ENCODE measurements around the gene EEF1AKMT1.

GRCh38 chr13:20740021-20740420 is 33.7 kb downstream of the EEF1AKMT1 start:
- TF ChIP-seq POLR2AphosphoS5 (IDR thresholded peaks at IDR 0.05; ENCODE audit: low read depth) = no peak
- TF ChIP-seq, protein P1, sequence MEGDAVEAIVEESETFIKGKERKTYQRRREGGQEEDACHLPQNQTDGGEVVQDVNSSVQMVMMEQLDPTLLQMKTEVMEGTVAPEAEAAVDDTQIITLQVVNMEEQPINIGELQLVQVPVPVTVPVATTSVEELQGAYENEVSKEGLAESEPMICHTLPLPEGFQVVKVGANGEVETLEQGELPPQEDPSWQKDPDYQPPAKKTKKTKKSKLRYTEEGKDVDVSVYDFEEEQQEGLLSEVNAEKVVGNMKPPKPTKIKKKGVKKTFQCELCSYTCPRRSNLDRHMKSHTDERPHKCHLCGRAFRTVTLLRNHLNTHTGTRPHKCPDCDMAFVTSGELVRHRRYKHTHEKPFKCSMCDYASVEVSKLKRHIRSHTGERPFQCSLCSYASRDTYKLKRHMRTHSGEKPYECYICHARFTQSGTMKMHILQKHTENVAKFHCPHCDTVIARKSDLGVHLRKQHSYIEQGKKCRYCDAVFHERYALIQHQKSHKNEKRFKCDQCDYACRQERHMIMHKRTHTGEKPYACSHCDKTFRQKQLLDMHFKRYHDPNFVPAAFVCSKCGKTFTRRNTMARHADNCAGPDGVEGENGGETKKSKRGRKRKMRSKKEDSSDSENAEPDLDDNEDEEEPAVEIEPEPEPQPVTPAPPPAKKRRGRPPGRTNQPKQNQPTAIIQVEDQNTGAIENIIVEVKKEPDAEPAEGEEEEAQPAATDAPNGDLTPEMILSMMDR (conservative IDR thresholded peaks at IDR 0.05; ENCODE audit: low read depth in 2 of 2) = no peak
- no peak for TF ChIP-seq EZH2 (IDR thresholded peaks at IDR 0.05; ENCODE audit: low read depth, unreplicated experiment)
- TF ChIP-seq REST (IDR thresholded peaks at IDR 0.05; ENCODE audit: unreplicated experiment) = no peak

Measured in GM23338 (cell line).